OCI-LY1 (cell line): ENCODE results near the gene TLL2.

Experiments
- CTCF ChIP-seq: fragments of 200-600 bp; sonication (generic), shearing (Covaris generic); IDR thresholded peaks from 2 replicates; pipeline ENCODE4 v1.5.1; 2017; ENCODE audit warnings: mild to moderate bottlenecking, antibody characterized with exemption, low read length, moderate library complexity, mixed read lengths
- EZH2 ChIP-seq: fragments of 200-600 bp; sonication (generic), shearing (Covaris generic); IDR thresholded peaks from 2 replicates; pipeline ENCODE4 v1.8.0; 2017; ENCODE audit warnings: borderline replicate concordance, mixed run types, mild to moderate bottlenecking, antibody characterized with exemption, low read length, moderate library complexity, mixed read lengths

- TF ChIP-seq CTCF (no peak), EZH2 (no peak)
Observed at GRCh38 chr10:96500519-96500918, 13.2 kb downstream of the TLL2 start.
